GM23248 (cell line): ENCODE data around the gene HTN3.

Experiments used
- EZH2 ChIP-seq: fragments of 200-600 bp; sonication (generic); IDR thresholded peaks from 2 replicates; pipeline ENCODE4 v1.6.1; 2018; ENCODE audit warnings: antibody characterized with exemption, mild to moderate bottlenecking; ENCODE audit not compliant: insufficient read depth, poor library complexity, severe bottlenecking
- EZH2phosphoT487 ChIP-seq: fragments of 200-600 bp; sonication (generic); IDR thresholded peaks from 2 replicates; pipeline ENCODE4 v1.6.1; 2018; ENCODE audit warnings: antibody characterized with exemption, moderate library complexity, mild to moderate bottlenecking, low read depth; ENCODE audit not compliant: insufficient read depth

- TF ChIP-seq EZH2 (no peak), EZH2phosphoT487 (no peak)
These were observed 30.9 kb downstream of the HTN3 start for GRCh38 chr4:70059149-70059548.
